HCT116 (cell line): ENCODE results near the gene SEC61A2.

Source experiments
- CEBPB ChIP-seq: IDR thresholded peaks from 2 replicates; pipeline ENCODE4 v1.6.1; 2012; ENCODE audit warnings: low read depth
- CTCF ChIP-seq, 3 experiments: fragments of 200-600 bp in 1 of 3; sonication (generic) in 1 of 3; IDR thresholded peaks in 2 of 3; conservative IDR thresholded peaks in 1 of 3; 2 replicates each; pipeline ENCODE4 v1.5.1; 2012 to 2017; ENCODE audit warnings: low read depth in 2 of 3, low read length in 2 of 3, antibody characterized with exemption in 1 of 3, borderline replicate concordance in 1 of 3, control low read depth in 1 of 3, mild to moderate bottlenecking in 1 of 3, mixed read lengths in 1 of 3, mixed run types in 1 of 3, moderate library complexity in 1 of 3; ENCODE audit not compliant: insufficient read depth in 1 of 3
- EZH2 ChIP-seq: fragments of 200-600 bp; sonication (generic); IDR thresholded peaks from 2 replicates; pipeline ENCODE4 v1.6.1; 2017; ENCODE audit warnings: antibody characterized with exemption, mixed run types
- EZH2phosphoT487 ChIP-seq: fragments of 200-600 bp; IDR thresholded peaks from 2 replicates; pipeline ENCODE4 v1.6.1; 2018; ENCODE audit warnings: antibody characterized with exemption, borderline replicate concordance
- POLR2A ChIP-seq: IDR thresholded peaks from 2 replicates; pipeline ENCODE4 v1.7.0; 2011; ENCODE audit warnings: borderline replicate concordance; ENCODE audit not compliant: insufficient read depth, insufficient read length; ENCODE audit errors: extremely low read depth
- SIN3A ChIP-seq: IDR thresholded peaks from 2 replicates; pipeline ENCODE4 v1.6.1; 2012; ENCODE audit warnings: low read depth
- SP1 ChIP-seq: IDR thresholded peaks from 2 replicates; pipeline ENCODE4 v1.6.1; 2012; ENCODE audit warnings: low read depth
- YY1 ChIP-seq: IDR thresholded peaks from 2 replicates; pipeline ENCODE4 v1.6.1; 2011; ENCODE audit warnings: low read length, low read depth, moderate library complexity, mild to moderate bottlenecking; ENCODE audit not compliant: insufficient replicate concordance; ENCODE audit errors: extremely low read depth
- TF ChIP-seq, protein P1 (sequence below): IDR thresholded peaks from 2 replicates; pipeline ENCODE4 v1.6.1; 2012

DNA sequence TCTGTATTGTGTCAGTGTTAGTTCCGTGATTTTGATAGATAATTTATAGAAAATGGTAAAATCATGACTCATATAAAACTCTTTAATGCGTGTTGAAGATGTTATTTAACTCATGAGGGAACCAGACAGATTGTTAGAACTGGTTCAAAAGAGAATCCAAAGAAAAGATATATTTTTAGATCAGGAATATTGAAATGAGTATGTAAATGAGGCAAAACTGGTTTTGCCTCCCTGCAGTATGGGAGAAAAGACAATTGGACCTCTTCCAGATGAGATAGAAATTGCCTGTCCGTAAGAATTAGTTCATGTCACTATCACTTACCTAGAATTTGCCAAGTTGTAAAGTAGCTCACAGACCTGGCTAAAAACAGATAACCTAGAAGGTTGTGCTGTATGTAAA is 84.1 kb downstream of the SEC61A2 start:
- TF ChIP-seq POLR2A (no peak), CTCF (IDR thresholded peaks at IDR 0.05 in 2 of 3, conservative IDR thresholded peaks at IDR 0.05 in 1 of 3; ENCODE audit: borderline replicate concordance in 1 of 3, insufficient read depth in 1 of 3, low read depth in 2 of 3, low read length in 2 of 3) (no peak), YY1 (no peak), EZH2phosphoT487 (no peak), CEBPB (no peak), EZH2 (no peak), SP1 (no peak), SIN3A (no peak)
- TF ChIP-seq, protein P1, sequence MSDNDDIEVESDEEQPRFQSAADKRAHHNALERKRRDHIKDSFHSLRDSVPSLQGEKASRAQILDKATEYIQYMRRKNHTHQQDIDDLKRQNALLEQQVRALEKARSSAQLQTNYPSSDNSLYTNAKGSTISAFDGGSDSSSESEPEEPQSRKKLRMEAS = no peak
